AG10803 (cell line): Measurements from ENCODE around the gene DPP3.

Source experiments
- DNase-seq: peaks from one replicate; pipeline ENCODE4 v3.0.0; 2010; ENCODE audit warnings: low read depth
- H3K4me3 ChIP-seq: 2 replicates; pipeline ENCODE4 v1.5.1; 2011; ENCODE audit warnings: mild to moderate bottlenecking, low read length, control low read depth
- CTCF ChIP-seq: conservative IDR thresholded peaks from 2 replicates; pipeline ENCODE4 v1.5.1; 2011; ENCODE audit warnings: mild to moderate bottlenecking, low read length, control low read depth, inconsistent platforms

DPP3 gene

GRCh38 chr11:66546966-66547661 lies 66.9 kb downstream of the DPP3 start:
- no peak for DNase-seq
- no peak overlapping the region for H3K4me3 ChIP-seq
- TF ChIP-seq CTCF = no peak

- no peak for TF ChIP-seq CTCF
- no peak overlapping the region for H3K4me3 ChIP-seq
- no peak for DNase-seq
Observed at GRCh38 chr11:66547662-66548009, 67.4 kb downstream of the DPP3 start.

GRCh38 chr11:66548041-66548440 lies 67.8 kb downstream of the DPP3 start:
- no peak for DNase-seq
- H3K4me3 ChIP-seq = no peak overlapping the region
- TF ChIP-seq CTCF = no peak

- no peak for DNase-seq
- no peak overlapping the region for H3K4me3 ChIP-seq
- TF ChIP-seq CTCF = no peak
Observed at GRCh38 chr11:66548774-66549630, 68.8 kb downstream of the DPP3 start.

GRCh38 chr11:66549696-66550095 lies 69.5 kb downstream of the DPP3 start:
- no peak for TF ChIP-seq CTCF
- no peak overlapping the region for H3K4me3 ChIP-seq
- DNase-seq = no peak

- H3K4me3 ChIP-seq = no peak overlapping the region
- no peak for TF ChIP-seq CTCF
- DNase-seq = no peak
Observed at GRCh38 chr11:66550887-66551286, 70.7 kb downstream of the DPP3 start.

- no peak for TF ChIP-seq CTCF
- DNase-seq = no peak
- no peak overlapping the region for H3K4me3 ChIP-seq
Observed at GRCh38 chr11:66554602-66555001, 74.4 kb downstream of the DPP3 start.
